PC-9 (cell line): ENCODE measurements around the gene WDR53. TPM values are rescaled to one million over a fixed set of nuclear protein-coding genes. Genes with fewer than 3 reads are reported as not detected.

Source experiments
- BruUV-seq: library from RNA; stranded (reverse); fragments of 400-500 nt; replicated peaks from 2 replicates; lab custom pipeline; 2021; lab: Mats Ljungman, UMichigan
- CTCF ChIA-PET: fragments of 300-600 bp; sonication (Branson Sonifier 250); formaldehyde crosslinking; loops from one replicate; lab custom pipeline; 2022; ENCODE audit warnings: antibody characterized with exemption; lab: Charles Lee
- POLR2A ChIA-PET: fragments of 300-600 bp; sonication (Branson Sonifier 250); formaldehyde crosslinking; loops from one replicate; lab custom pipeline; 2022; ENCODE audit warnings: antibody characterized with exemption; ENCODE audit not compliant: unreplicated experiment; lab: Charles Lee
- DNase-seq, 2 experiments: peaks; one replicate each; pipeline versions ENCODE4 v3.0.0 to v3.0.0-alpha.2; 2015 to 2022; ENCODE audit warnings: mixed read lengths in 1 of 2
- H2AFZ ChIP-seq: fragments of 200-600 bp; sonication (generic); 2 replicates; pipeline ENCODE4 v1.8.1; 2017; ENCODE audit warnings: antibody characterized with exemption
- H3F3A ChIP-seq: fragments of 200-600 bp; sonication (generic); 2 replicates; pipeline ENCODE4 v1.8.1; 2017; ENCODE audit warnings: antibody characterized with exemption, mild to moderate bottlenecking, low read depth; ENCODE audit not compliant: insufficient read depth
- H3K27ac ChIP-seq: fragments of 200-600 bp; sonication (generic); 2 replicates; pipeline ENCODE4 v1.6.1; 2016; ENCODE audit warnings: mixed run types
- H3K27me3 ChIP-seq: fragments of 200-600 bp; sonication (generic); 2 replicates; pipeline ENCODE4 v1.6.1; 2016; ENCODE audit warnings: low read depth, mixed run types; ENCODE audit not compliant: insufficient read depth
- H3K36me3 ChIP-seq: fragments of 200-600 bp; sonication (generic); 2 replicates; pipeline ENCODE4 v1.6.1; 2016; ENCODE audit warnings: low read depth, mixed run types
- H3K4me1 ChIP-seq: fragments of 200-600 bp; sonication (generic); replicated peaks from 2 replicates; pipeline ENCODE4 v1.6.1; 2016; ENCODE audit warnings: mixed run types; ENCODE audit not compliant: insufficient read depth
- H3K4me2 ChIP-seq: fragments of 200-600 bp; sonication (generic); 2 replicates; pipeline ENCODE4 v1.6.1; 2017; ENCODE audit warnings: mixed run types
- H3K4me3 ChIP-seq: fragments of 200-600 bp; sonication (generic); 2 replicates; pipeline ENCODE4 v1.6.1; 2016; ENCODE audit warnings: mixed run types
- H3K79me2 ChIP-seq: fragments of 200-600 bp; sonication (generic); 2 replicates; pipeline ENCODE4 v1.6.1; 2017; ENCODE audit warnings: low read depth, mixed run types
- H3K9me2 ChIP-seq: fragments of 200-600 bp; sonication (generic); 2 replicates; pipeline ENCODE4 v1.8.1; 2017; ENCODE audit warnings: mild to moderate bottlenecking; ENCODE audit not compliant: insufficient read depth
- H3K9me3 ChIP-seq: fragments of 200-600 bp; sonication (generic); 2 replicates; pipeline ENCODE4 v1.8.1; 2016; ENCODE audit warnings: low read depth; ENCODE audit not compliant: insufficient read depth
- H4K20me1 ChIP-seq: fragments of 200-600 bp; sonication (generic); 2 replicates; pipeline ENCODE4 v1.8.1; 2017; ENCODE audit not compliant: insufficient read depth
- EZH2 ChIP-seq: fragments of 200-600 bp; sonication (generic); IDR thresholded peaks from 2 replicates; pipeline ENCODE4 v1.8.0; 2017; ENCODE audit warnings: antibody characterized with exemption, low read depth
- intact Hi-C: fragments of 100-400 bp; cut with micrococcal nuclease; formaldehyde crosslinking; loops from one replicate; pipeline ENCODE4 v1.10.0; 2022; ENCODE audit not compliant: unreplicated experiment
- total RNA-seq: library from RNA; stranded (reverse); gene quantifications from 2 replicates; pipeline ENCODE4 v1.2.3, GENCODE V29; 2021
- TF ChIP-seq, protein P1 (sequence below): fragments of 200-600 bp; sonication (generic); conservative IDR thresholded peaks from 2 replicates; pipeline ENCODE4 v1.6.1; 2017; ENCODE audit warnings: mixed run types, antibody characterized with exemption, mild to moderate bottlenecking, moderate library complexity

WDR53 gene
- total RNA-seq, 1 experiment from 2014 or later = 34.8 TPM

GRCh38 chr3:196608693-196609092, 40.3 kb upstream of the WDR53 start:
- Histone ChIP-seq H3K27me3 (no peaks in the 10 kb centered on the region), H3F3A (peaks cover 12% of the 10 kb centered on the region; the same call in 1 of the 2 replicates), H3K4me3 (no peak overlapping the region), H3K36me3 (no peaks in the 10 kb centered on the region), H3K4me2 (no peak overlapping the region), H4K20me1 (no peaks in the 10 kb centered on the region), H3K9me3 (no peaks in the 10 kb centered on the region), H3K4me1 (peaks cover 28% of the 10 kb centered on the region), H3K27ac (no peak overlapping the region), H2AFZ (no peak overlapping the region), H3K9me2 (no peaks in the 10 kb centered on the region), H3K79me2 (no peaks in the 10 kb centered on the region)
- ChIA-PET POLR2A (interaction anchor here (0.7 kb wide), 1 partner anchor 259 kb away, joined by 3 read pairs; the partner anchor contains the start of gene SENP5), CTCF (interaction anchor here (1.0 to 1.7 kb wide), 6 partner anchors 16 to 421 kb away, joined by 3 to 9 read pairs (median 5); partner anchors contain the start of genes MELTF and PAK2)
- intact Hi-C loops = loop anchor here (1.0 to 10.0 kb wide), 5 partner anchors 71 to 576 kb away; partner anchors contain the start of gene NCBP2
- BruUV-seq = no TSS peak
- DNase-seq = no peak
- TF ChIP-seq EZH2 = no peak
- TF ChIP-seq, protein P1, sequence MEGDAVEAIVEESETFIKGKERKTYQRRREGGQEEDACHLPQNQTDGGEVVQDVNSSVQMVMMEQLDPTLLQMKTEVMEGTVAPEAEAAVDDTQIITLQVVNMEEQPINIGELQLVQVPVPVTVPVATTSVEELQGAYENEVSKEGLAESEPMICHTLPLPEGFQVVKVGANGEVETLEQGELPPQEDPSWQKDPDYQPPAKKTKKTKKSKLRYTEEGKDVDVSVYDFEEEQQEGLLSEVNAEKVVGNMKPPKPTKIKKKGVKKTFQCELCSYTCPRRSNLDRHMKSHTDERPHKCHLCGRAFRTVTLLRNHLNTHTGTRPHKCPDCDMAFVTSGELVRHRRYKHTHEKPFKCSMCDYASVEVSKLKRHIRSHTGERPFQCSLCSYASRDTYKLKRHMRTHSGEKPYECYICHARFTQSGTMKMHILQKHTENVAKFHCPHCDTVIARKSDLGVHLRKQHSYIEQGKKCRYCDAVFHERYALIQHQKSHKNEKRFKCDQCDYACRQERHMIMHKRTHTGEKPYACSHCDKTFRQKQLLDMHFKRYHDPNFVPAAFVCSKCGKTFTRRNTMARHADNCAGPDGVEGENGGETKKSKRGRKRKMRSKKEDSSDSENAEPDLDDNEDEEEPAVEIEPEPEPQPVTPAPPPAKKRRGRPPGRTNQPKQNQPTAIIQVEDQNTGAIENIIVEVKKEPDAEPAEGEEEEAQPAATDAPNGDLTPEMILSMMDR = no peak

- peaks cover 1% of the 10 kb centered on the region; the same call in 1 of the 2 replicates for H3F3A ChIP-seq
- no TSS peak for BruUV-seq
Measured at GRCh38 chr3:196604548-196604947, 36.2 kb upstream of the WDR53 start.

GRCh38 chr3:196603683-196604082, 35.3 kb upstream of the WDR53 start:
- H2AFZ ChIP-seq = no peak overlapping the region
- no peaks in the 10 kb centered on the region for H3K36me3 ChIP-seq
- H3K79me2 ChIP-seq = no peaks in the 10 kb centered on the region
- H3K27ac ChIP-seq = no peak overlapping the region
- peak in 1 of 2 experiments; percentile 22 for DNase-seq
- H3K4me2 ChIP-seq = no peak overlapping the region
- no peak for TF ChIP-seq EZH2
- TF ChIP-seq, protein P1 = no peak
- no peaks in the 10 kb centered on the region for H4K20me1 ChIP-seq
- intact Hi-C loops = loop anchor here (10.0 kb wide), 1 partner anchor 581 kb away; no protein-coding TSS in a partner anchor
- no TSS peak for BruUV-seq
- no peaks in the 10 kb centered on the region for H3F3A ChIP-seq
- H3K4me3 ChIP-seq = no peak overlapping the region
- no peaks in the 10 kb centered on the region for H3K9me2 ChIP-seq
- H3K9me3 ChIP-seq = no peaks in the 10 kb centered on the region
- H3K4me1 ChIP-seq = no peaks in the 10 kb centered on the region
- ChIA-PET POLR2A (no interaction called here), CTCF (no interaction called here)
- no peaks in the 10 kb centered on the region for H3K27me3 ChIP-seq

More at GRCh38 chr3:196604548-196604947, 36.2 kb upstream of the WDR53 start:
- CTCF ChIA-PET = interaction anchor here (0.5 to 0.6 kb wide), 2 partner anchors 182 to 364 kb away, joined by 3 to 4 read pairs; partner anchors contain the start of gene PIGZ
- POLR2A ChIA-PET = no interaction called here
- no peaks in the 10 kb centered on the region for H3K36me3 ChIP-seq
- H3K4me3 ChIP-seq = no peak overlapping the region
- no peaks in the 10 kb centered on the region for H3K9me3 ChIP-seq
- no peaks in the 10 kb centered on the region for H3K9me2 ChIP-seq
- H3K27me3 ChIP-seq = no peaks in the 10 kb centered on the region
- intact Hi-C loops = loop anchor here (10.0 kb wide), 1 partner anchor 580 kb away; no protein-coding TSS in a partner anchor
- peaks cover 2% of the 10 kb centered on the region for H3K4me1 ChIP-seq
- H3K27ac ChIP-seq = no peak overlapping the region
- H2AFZ ChIP-seq = no peak overlapping the region
- DNase-seq = peak in 1 of 2 experiments; percentile 21
- H3K79me2 ChIP-seq = no peaks in the 10 kb centered on the region
- TF ChIP-seq, protein P1 = no peak
- no peak for TF ChIP-seq EZH2
- no peaks in the 10 kb centered on the region for H4K20me1 ChIP-seq
- no peak overlapping the region for H3K4me2 ChIP-seq
